NT2/D1 (cell line): ENCODE data around the gene SYNGR1.

Experiments used
- SUZ12 ChIP-seq: IDR thresholded peaks from 2 replicates; pipeline ENCODE4 v1.6.1; 2011; ENCODE audit not compliant: insufficient read length, insufficient read depth; ENCODE audit errors: extremely low read depth
- YY1 ChIP-seq: IDR thresholded peaks from 2 replicates; pipeline ENCODE4 v1.6.1; 2011; ENCODE audit not compliant: insufficient read length, insufficient read depth
- ZNF274 ChIP-seq: IDR thresholded peaks from 2 replicates; pipeline ENCODE4 v1.6.1; 2011; ENCODE audit warnings: mild to moderate bottlenecking, low read depth, low read length

- TF ChIP-seq SUZ12 (no peak), YY1 (no peak), ZNF274 (no peak)
These were observed 17.2 kb upstream of the SYNGR1 start for GRCh38 chr22:39332441-39333064.
